ENCODE data around the gene MOB3A. TPM values are rescaled to one million over a fixed set of nuclear protein-coding genes. Genes with fewer than 3 reads are reported as not detected.

Gene MOB3A
- total RNA-seq, 5 donors from 2014 or later (not counting 1 experiment from before 2014, with no cell fraction given): 98.6 to 162 (median 142) TPM

DNA sequence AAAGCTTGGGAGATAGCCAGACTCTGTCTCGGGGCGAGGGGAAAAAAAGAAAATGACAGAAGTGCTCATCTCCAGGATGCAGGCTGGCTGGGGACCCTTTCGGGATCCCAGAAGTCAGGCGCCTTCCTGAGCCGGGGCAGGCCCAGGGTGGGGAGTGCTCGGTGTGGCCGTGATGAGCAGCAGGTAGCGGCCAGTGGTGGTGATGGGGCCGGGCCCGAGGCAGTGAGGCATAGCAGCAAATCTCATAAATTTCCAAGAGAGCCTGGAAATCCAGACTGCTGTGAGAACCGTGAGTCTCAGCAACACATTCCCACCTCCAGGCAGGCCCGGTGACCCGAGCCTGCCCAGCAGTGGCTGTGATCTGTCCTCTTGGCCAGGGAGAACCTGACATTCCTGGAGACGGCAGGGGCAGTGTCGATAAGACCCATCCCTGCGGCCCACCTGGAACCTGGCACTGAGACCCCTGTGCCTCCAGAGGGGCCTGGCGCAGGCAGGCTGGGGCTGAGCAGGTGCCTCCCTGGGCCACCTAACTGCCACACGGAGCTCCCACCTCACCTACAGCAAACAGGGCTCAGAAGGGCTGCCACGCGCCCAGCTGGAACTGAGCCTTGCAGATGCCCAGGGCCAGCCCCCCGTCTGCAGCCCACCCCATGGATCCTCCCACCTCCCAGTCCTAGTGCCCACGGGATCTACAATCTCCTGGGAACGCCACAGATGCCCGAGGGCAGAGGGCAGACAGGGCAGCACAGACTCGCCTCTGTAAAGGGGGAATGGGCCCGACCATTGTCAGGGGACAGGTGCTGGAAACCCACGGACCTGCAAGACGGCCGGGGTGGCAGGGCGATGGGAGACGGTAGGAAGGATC, 24.0 kb upstream of the MOB3A start:
- ChIA-PET CTCF (interaction anchor here in 1 of 2 donors (0.7 kb wide), 2 partner anchors 62 to 846 kb away, joined by 4 to 6 read pairs; no protein-coding TSS in a partner anchor), POLR2A (interaction anchor here in 1 of 2 donors (0.6 kb wide), 1 partner anchor 20 kb away, joined by 10 read pairs; no protein-coding TSS in a partner anchor)
- peaks cover 39% of the 10 kb centered on the region for H3K36me3 Mint-ChIP-seq
- no peak for DNase-seq
- no peak overlapping the region for H3K4me3 ChIP-seq (ENCODE audit: control insufficient read depth in 1 of 2, extremely low read depth in 1 of 2, low read length in 1 of 2)
- no peak overlapping the region for H3K27ac Mint-ChIP-seq
- H3K4me3 Mint-ChIP-seq: no peak overlapping the region
- H3K4me1 ChIP-seq (ENCODE audit: control insufficient read depth in 1 of 2, extremely low read depth in 1 of 2, insufficient read depth in 2 of 2, low read length in 2 of 2): no peaks in the 10 kb centered on the region
- no peaks in the 10 kb centered on the region for H3K9me3 ChIP-seq
- no peaks in the 10 kb centered on the region for H3K27me3 ChIP-seq (replicated peaks in 1 of 2; ENCODE audit: control insufficient read depth in 2 of 2, extremely low read depth in 1 of 2, insufficient read depth in 2 of 2, low read length in 1 of 2)
- H3K27me3 Mint-ChIP-seq: no peaks in the 10 kb centered on the region
- over 99% methylated on average over 28 of the region's 31 CpGs for WGBS (ENCODE audit: insufficient coverage)
- no peaks in the 10 kb centered on the region for H3K9me3 Mint-ChIP-seq
- ATAC-seq (replicated peaks in 1 of 4): no peak
- H3K27ac ChIP-seq (ENCODE audit: low read length): no peak overlapping the region
- H3K4me1 Mint-ChIP-seq: no peaks in the 10 kb centered on the region
- peaks cover 39 to 87% of the 10 kb centered on the region in 2 donors for H3K36me3 ChIP-seq (ENCODE audit: control insufficient read depth in 2 of 2, extremely low read depth in 1 of 2, insufficient read depth in 1 of 2, low read length in 1 of 2)

DNA sequence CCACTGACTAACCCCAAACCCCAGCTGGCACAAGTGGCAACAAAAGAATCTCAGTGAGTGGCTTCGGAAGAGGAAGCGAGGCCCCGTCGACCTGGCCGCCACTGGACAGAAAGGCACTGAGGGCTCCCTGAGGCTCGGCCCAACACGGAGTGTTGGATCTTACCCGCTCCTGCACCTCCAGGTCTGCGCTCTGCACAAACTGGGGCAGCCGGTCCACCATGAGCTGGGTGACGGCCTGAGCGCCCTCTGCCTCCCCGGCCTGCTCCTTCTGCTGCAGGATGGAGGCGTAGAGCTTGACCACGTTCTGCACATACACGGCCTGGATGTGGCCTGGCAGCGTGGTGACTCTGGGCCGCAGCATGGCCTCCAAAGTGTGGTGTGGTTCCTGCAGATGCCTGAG, 22.3 kb upstream of the MOB3A start:
- DNase-seq (no peak), ATAC-seq (replicated peaks in 1 of 4) (no peak)
- Mint-ChIP-seq H3K27ac (no peak overlapping the region), H3K4me3 (no peak overlapping the region), H3K4me1 (peaks cover 0 to 3% (median 0%) of the 10 kb centered on the region in 3 donors), H3K9me3 (no peaks in the 10 kb centered on the region), H3K36me3 (peaks cover 49% of the 10 kb centered on the region), H3K27me3 (no peaks in the 10 kb centered on the region)
- WGBS (ENCODE audit: insufficient coverage): 90% methylated on average over 18 of the region's 18 CpGs
- CTCF ChIA-PET: interaction anchor here in 1 of 2 donors (0.5 kb wide), 1 partner anchor 27 kb away, joined by 8 read pairs; no protein-coding TSS in a partner anchor
- no peak overlapping the region for H3K27ac ChIP-seq (ENCODE audit: low read length)
- peaks cover 44 to 92% of the 10 kb centered on the region in 2 donors for H3K36me3 ChIP-seq (ENCODE audit: control insufficient read depth in 2 of 2, extremely low read depth in 1 of 2, insufficient read depth in 1 of 2, low read length in 1 of 2)
- H3K4me3 ChIP-seq (ENCODE audit: control insufficient read depth in 1 of 2, extremely low read depth in 1 of 2, low read length in 1 of 2): no peak overlapping the region
- no peaks in the 10 kb centered on the region for H3K9me3 ChIP-seq
- no peaks in the 10 kb centered on the region for H3K27me3 ChIP-seq (replicated peaks in 1 of 2; ENCODE audit: control insufficient read depth in 2 of 2, extremely low read depth in 1 of 2, insufficient read depth in 2 of 2, low read length in 1 of 2)
- POLR2A ChIA-PET: no interaction called here
- H3K4me1 ChIP-seq (ENCODE audit: control insufficient read depth in 1 of 2, extremely low read depth in 1 of 2, insufficient read depth in 2 of 2, low read length in 2 of 2): no peaks in the 10 kb centered on the region

DNA sequence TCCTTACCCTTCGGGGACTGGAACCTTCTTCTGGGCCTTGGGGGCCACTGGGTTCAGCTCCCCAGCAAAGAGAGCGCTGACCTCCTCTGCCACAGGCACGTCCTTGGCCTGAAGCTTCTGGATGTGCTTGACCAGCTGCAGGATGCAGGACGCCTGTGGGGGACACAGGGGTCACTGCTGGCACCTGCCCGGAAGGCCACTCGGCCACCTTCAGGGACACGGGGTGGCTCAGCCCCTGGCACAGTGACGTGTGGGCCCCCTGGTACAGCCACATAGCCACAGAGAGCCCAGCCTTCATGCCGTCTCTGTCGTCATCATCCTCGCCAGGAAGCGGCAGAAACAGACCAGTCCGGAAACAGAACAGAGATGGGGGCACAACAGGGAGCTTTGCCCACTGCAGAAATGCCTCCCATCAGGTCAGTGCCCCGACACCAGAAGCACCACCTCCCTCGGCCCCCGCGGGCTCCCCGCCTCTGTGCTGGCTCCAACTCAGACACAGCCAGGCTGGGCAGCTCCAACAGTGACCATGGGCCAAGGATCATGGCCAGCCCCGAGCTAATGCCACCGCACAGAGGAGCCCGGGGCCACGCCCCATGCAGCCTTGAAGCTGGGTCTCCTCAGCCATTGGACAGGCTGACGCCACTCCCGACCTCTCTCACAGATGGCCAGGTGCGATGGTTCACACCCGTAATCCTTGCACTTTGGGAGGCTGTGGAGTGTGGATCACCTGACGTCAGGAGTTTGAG, 21.3 kb upstream of the MOB3A start:
- H3K9me3 Mint-ChIP-seq: no peaks in the 10 kb centered on the region
- no peaks in the 10 kb centered on the region for H3K27me3 Mint-ChIP-seq
- no peaks in the 10 kb centered on the region for H3K27me3 ChIP-seq (replicated peaks in 1 of 2; ENCODE audit: control insufficient read depth in 2 of 2, extremely low read depth in 1 of 2, insufficient read depth in 2 of 2, low read length in 1 of 2)
- H3K36me3 Mint-ChIP-seq: peaks cover 48% of the 10 kb centered on the region
- peaks cover 44 to 90% of the 10 kb centered on the region in 2 donors for H3K36me3 ChIP-seq (ENCODE audit: control insufficient read depth in 2 of 2, extremely low read depth in 1 of 2, insufficient read depth in 1 of 2, low read length in 1 of 2)
- H3K27ac Mint-ChIP-seq: no peak overlapping the region
- ChIA-PET POLR2A (interaction anchor here in 1 of 2 donors (0.5 to 0.7 kb wide), 2 partner anchors 25 to 1437 kb away, joined by 3 to 4 read pairs; no protein-coding TSS in a partner anchor), CTCF (no interaction called here)
- 98% methylated on average over 21 of the region's 27 CpGs for WGBS (ENCODE audit: insufficient coverage)
- no peak overlapping the region for H3K27ac ChIP-seq (ENCODE audit: low read length)
- H3K4me1 ChIP-seq (ENCODE audit: control insufficient read depth in 1 of 2, extremely low read depth in 1 of 2, insufficient read depth in 2 of 2, low read length in 2 of 2): peaks cover 0 to 7% of the 10 kb centered on the region in 2 experiments
- H3K4me3 Mint-ChIP-seq: no peak overlapping the region
- H3K9me3 ChIP-seq: no peaks in the 10 kb centered on the region
- H3K4me1 Mint-ChIP-seq: peaks cover 0 to 4% (median 0%) of the 10 kb centered on the region in 3 donors
- ATAC-seq (replicated peaks in 1 of 4): no peak
- no peak overlapping the region for H3K4me3 ChIP-seq (ENCODE audit: control insufficient read depth in 1 of 2, extremely low read depth in 1 of 2, low read length in 1 of 2)
- DNase-seq: no peak

DNA sequence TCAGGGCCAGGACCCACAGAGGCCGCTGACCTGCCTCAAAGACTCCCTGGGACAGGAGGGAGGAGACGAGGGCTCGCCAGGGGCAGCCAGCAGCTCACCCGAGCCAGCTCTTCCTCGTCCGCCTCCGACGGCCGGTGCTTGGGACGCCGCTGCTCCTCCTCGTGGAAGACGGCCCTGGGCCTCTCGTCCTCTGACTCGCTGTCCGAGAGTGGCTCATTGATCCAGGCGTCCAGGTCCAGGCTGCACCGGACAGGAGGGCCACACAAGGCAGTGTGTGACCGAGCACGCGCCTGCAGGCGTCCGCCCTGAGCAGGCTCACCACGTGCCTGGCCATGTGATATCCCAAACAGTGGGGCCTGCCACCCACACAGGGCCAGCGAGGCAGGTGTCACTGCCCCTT, 20.4 kb upstream of the MOB3A start:
- H3K4me3 ChIP-seq (ENCODE audit: control insufficient read depth in 1 of 2, extremely low read depth in 1 of 2, low read length in 1 of 2): no peak overlapping the region
- H3K9me3 Mint-ChIP-seq: no peaks in the 10 kb centered on the region
- ChIA-PET CTCF (no interaction called here), POLR2A (no interaction called here)
- no peaks in the 10 kb centered on the region for H3K9me3 ChIP-seq
- no peak overlapping the region for H3K4me3 Mint-ChIP-seq
- H3K27me3 ChIP-seq (replicated peaks in 1 of 2; ENCODE audit: control insufficient read depth in 2 of 2, extremely low read depth in 1 of 2, insufficient read depth in 2 of 2, low read length in 1 of 2): no peaks in the 10 kb centered on the region
- ATAC-seq (replicated peaks in 1 of 4) (no peak), DNase-seq (no peak)
- peaks cover 0 to 7% (median 0%) of the 10 kb centered on the region in 3 donors for H3K4me1 Mint-ChIP-seq
- no peak overlapping the region for H3K27ac Mint-ChIP-seq
- H3K27ac ChIP-seq (ENCODE audit: low read length): no peak overlapping the region
- WGBS (ENCODE audit: insufficient coverage): 96% methylated on average over 25 of the region's 25 CpGs
- no peaks in the 10 kb centered on the region for H3K27me3 Mint-ChIP-seq
- H3K36me3 Mint-ChIP-seq: peaks cover 49% of the 10 kb centered on the region
- H3K4me1 ChIP-seq (ENCODE audit: control insufficient read depth in 1 of 2, extremely low read depth in 1 of 2, insufficient read depth in 2 of 2, low read length in 2 of 2): peaks cover 0 to 16% of the 10 kb centered on the region in 2 experiments
- peaks cover 37 to 90% of the 10 kb centered on the region in 2 donors for H3K36me3 ChIP-seq (ENCODE audit: control insufficient read depth in 2 of 2, extremely low read depth in 1 of 2, insufficient read depth in 1 of 2, low read length in 1 of 2)

DNA sequence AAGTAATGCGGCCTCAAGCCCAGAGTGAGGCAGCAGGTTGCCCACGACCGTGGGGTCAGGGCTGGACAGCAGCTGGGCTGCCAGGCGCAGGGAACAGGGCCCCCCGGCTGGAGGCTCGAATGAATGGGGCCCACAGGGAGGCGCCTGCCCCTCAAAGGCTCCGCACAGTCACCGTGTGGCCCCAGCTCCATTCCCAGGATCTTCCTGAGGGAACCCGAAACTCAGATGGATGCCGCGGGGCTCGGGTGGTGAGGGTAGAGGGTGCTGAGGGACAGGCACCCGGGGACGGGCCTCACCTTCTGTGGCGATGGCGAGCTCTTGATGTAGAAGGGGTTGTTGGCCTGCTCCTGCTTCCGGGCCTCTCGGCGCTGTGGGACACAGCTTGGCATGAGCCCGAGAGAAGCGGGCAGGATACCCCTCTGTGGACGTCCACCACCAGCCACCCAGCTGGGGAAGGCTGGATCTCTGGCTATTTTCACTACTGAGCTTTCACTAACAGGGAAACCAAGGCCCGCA, 19.8 kb upstream of the MOB3A start:
- no peaks in the 10 kb centered on the region for H3K27me3 ChIP-seq (replicated peaks in 1 of 2; ENCODE audit: control insufficient read depth in 2 of 2, extremely low read depth in 1 of 2, insufficient read depth in 2 of 2, low read length in 1 of 2)
- Mint-ChIP-seq H3K27me3 (no peaks in the 10 kb centered on the region), H3K4me3 (no peak overlapping the region), H3K9me3 (no peaks in the 10 kb centered on the region), H3K4me1 (peaks cover 0 to 7% (median 0%) of the 10 kb centered on the region in 3 donors), H3K36me3 (peaks cover 44% of the 10 kb centered on the region), H3K27ac (no peak overlapping the region)
- H3K27ac ChIP-seq (ENCODE audit: low read length): no peak overlapping the region
- DNase-seq: no peak
- H3K36me3 ChIP-seq (ENCODE audit: control insufficient read depth in 2 of 2, extremely low read depth in 1 of 2, insufficient read depth in 1 of 2, low read length in 1 of 2): peaks cover 39 to 90% of the 10 kb centered on the region in 2 donors
- POLR2A ChIA-PET: no interaction called here
- no peaks in the 10 kb centered on the region for H3K9me3 ChIP-seq
- peaks cover 0 to 17% of the 10 kb centered on the region in 2 experiments for H3K4me1 ChIP-seq (ENCODE audit: control insufficient read depth in 1 of 2, extremely low read depth in 1 of 2, insufficient read depth in 2 of 2, low read length in 2 of 2)
- CTCF ChIA-PET: no interaction called here
- H3K4me3 ChIP-seq (ENCODE audit: control insufficient read depth in 1 of 2, extremely low read depth in 1 of 2, low read length in 1 of 2): no peak overlapping the region
- no peak for ATAC-seq (replicated peaks in 1 of 4)
- 87% methylated on average over 10 of the region's 24 CpGs for WGBS (ENCODE audit: insufficient coverage)

DNA sequence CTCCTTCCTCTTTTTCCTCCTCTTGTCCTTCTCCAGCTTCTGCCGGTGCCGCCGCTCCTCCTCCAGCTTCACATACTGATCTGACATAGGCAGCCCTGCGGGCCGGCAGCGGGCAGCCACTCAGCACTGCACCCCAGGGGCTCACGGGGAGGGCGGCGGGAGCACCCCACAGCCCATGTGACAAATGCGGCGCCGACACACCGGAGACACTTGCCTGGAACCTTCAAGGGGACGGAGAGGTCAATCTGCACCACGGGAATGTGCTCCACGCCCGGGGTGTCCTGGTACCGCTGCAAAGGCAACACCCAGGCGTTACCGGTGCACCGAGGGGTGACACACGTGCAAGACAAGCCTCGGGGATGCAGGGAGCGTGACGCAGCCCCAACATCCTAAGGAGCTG, 19.2 kb upstream of the MOB3A start:
- CTCF ChIA-PET: no interaction called here
- Mint-ChIP-seq H3K4me3 (no peak overlapping the region), H3K9me3 (no peaks in the 10 kb centered on the region), H3K27ac (no peak overlapping the region), H3K36me3 (peaks cover 38% of the 10 kb centered on the region), H3K4me1 (peaks cover 0 to 7% (median 0%) of the 10 kb centered on the region in 3 donors), H3K27me3 (no peaks in the 10 kb centered on the region)
- WGBS (ENCODE audit: insufficient coverage): 98% methylated on average over 24 of the region's 25 CpGs
- Histone ChIP-seq H3K4me3 (ENCODE audit: control insufficient read depth in 1 of 2, extremely low read depth in 1 of 2, low read length in 1 of 2) (no peak overlapping the region), H3K36me3 (ENCODE audit: control insufficient read depth in 2 of 2, extremely low read depth in 1 of 2, insufficient read depth in 1 of 2, low read length in 1 of 2) (peaks cover 32 to 90% of the 10 kb centered on the region in 2 donors), H3K27me3 (replicated peaks in 1 of 2; ENCODE audit: control insufficient read depth in 2 of 2, extremely low read depth in 1 of 2, insufficient read depth in 2 of 2, low read length in 1 of 2) (no peaks in the 10 kb centered on the region), H3K9me3 (no peaks in the 10 kb centered on the region), H3K4me1 (ENCODE audit: control insufficient read depth in 1 of 2, extremely low read depth in 1 of 2, insufficient read depth in 2 of 2, low read length in 2 of 2) (peaks cover 0 to 17% of the 10 kb centered on the region in 2 experiments), H3K27ac (ENCODE audit: low read length) (no peak overlapping the region)
- no peak for DNase-seq
- POLR2A ChIA-PET: no interaction called here
- no peak for ATAC-seq (replicated peaks in 1 of 4)

Data from T-cell (primary cell).